HTERT RPE-1 (cell line): Measurements from ENCODE around the gene GLUL.

Experiments used
- in situ Hi-C: fragments of 300-500 bp; cut with MboI; formaldehyde crosslinking; loops from 4 replicates; pipeline ENCODE4 v1.14.3; 2020; ENCODE audit warnings: low sequenced_read_pairs

Gene GLUL

DNA sequence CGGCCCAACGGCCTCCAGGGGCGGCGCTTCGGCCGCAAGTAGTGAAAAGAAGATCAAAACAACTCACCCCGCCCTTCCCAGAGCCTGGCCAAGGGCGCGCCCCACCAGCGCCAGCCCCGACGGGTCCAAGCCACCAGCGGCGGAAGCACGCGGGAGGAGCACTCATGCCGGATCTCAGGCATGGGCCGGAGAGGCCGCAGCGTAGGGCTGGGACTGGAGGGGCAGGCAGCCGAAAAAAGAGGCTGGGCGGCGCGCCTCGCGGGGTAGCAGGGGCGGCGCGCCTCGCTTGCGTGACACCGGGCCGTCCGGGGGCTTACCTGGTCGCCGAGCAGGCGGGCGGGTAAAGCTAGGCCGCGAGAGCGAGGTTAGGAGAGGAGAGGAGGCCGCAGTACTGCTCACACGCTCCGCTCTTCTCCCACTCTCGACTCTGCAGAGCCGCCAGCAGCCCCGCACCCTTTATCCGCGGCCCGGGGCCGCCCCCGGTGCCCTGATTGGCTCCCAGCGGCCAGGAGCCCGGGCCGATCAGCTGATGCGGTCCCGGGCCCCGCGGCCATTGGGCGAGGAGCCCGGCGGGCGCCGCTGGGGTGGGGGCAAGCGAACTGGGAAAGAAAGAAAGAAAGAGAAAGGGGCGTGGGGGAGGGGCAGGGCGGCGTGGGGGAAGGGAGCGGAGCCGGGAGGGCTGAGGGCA is at the start of gene GLUL:
Gene GLUL, minus strand, starts transcription at position 429 of the 688 bp plus-strand sequence. CDS start 3,053 bp downstream, outside the sequence.
- in situ Hi-C loops, result no loop called here

DNA sequence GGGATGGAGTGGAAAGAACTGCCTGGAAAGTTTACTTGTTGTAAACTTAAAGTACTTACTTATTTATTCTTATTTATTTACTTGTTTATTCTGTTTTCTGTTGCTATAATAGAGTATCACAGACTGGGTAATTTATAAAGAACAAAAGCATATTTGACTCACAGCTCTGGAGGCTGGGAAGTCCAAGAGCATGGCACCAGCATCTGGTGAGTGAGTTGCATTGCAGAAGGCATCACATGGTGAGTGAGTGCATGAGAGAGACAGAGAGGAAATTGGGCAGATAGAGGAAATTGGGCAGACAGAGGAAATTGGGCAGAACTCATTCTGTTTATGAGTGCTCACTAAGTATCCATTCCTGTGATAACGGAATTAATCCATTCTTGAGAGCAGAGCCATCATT is 46.7 kb upstream of the GLUL start:
- in situ Hi-C loops, result no loop called here

- in situ Hi-C loops, result no loop called here
These were observed 42.0 kb upstream of the GLUL start for GRCh38 chr1:182433580-182433979.

GRCh38 chr1:182431278-182431677 is 39.7 kb upstream of the GLUL start:
- in situ Hi-C loops, result no loop called here

GRCh38 chr1:182430263-182431068 is 38.9 kb upstream of the GLUL start:
- in situ Hi-C loops, result no loop called here

DNA sequence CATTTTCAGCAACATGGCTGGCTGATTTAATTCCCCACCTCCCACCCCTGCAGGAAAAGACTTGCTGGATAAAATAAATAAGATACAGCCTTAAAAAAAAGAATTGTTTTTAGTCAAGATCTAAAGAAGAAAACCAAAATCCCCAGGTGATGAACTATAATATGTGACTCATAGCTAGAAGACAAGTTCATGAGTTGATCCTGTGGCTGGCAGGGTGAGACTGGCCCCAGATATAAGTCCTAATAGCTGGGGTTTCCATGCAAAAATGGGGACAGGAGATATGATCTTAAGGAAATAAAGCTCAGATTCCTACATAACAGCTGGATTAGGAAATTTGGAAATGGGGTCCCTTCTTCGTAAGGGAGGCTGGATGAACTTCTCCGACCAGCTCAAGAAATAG is 36.5 kb upstream of the GLUL start:
- in situ Hi-C loops, result no loop called here

- in situ Hi-C loops, result no loop called here
These were observed 35.1 kb upstream of the GLUL start for GRCh38 chr1:182426442-182427430.

DNA sequence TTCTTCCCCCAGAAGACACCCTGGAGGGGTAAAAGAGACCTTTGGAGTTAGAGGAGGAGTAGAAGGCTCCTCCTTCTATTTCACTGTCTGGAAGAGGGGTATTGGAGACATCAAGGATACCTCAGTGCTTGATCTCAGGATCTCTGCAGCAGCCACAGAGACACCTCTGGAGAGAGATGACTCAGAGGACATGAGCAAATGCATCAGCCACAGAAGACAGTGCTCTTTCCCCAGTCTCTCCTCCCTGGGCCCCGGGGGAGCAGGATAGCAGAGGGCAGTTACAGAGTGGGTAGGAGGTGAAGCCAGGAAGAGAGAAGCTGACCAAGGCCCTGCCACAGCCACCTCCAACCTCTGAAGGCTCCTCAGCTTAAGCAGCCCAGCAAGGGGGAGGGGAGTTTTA is 24.2 kb upstream of the GLUL start:
- in situ Hi-C loops, result no loop called here

DNA sequence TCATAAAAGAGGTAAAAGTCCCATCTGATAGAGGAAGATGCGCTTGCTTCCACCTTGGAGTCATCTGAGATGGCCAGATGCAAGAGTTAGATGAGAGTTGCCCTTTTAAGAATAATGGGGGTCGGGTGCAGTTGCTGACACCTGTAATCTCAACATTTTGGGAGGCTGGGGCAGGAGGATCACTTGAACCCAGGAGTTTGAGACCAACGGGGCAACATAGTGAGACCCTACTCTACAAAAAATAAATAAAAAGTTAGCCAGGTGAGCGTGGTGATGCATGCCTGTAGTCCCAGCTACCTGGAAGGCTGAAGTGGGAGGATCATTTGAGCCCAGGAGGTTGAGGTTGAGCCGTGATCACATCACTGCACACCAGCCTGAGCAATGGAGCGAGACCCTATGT is 22.4 kb upstream of the GLUL start:
- in situ Hi-C loops, result no loop called here

DNA sequence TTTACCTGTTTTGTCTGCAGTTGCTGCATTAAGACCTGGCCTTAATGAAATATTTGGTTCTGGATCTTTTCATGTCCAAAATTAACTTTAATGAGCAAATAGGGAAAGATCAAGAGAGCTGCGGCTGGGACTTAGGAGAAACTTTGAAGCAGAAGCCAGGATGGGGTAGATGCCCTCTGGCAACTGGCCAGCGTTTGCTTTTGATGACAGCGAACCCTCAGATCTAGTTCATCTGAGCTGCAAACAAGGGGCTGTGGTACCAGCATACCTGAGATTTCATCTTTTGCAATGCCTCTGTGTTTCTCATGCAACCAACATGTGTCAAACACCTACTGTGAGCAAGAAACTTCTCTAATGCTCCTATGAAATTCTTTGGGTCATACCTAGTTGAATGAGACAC is 21.9 kb upstream of the GLUL start:
- in situ Hi-C loops, result no loop called here

- in situ Hi-C loops, result no loop called here
These were observed 19.2 kb upstream of the GLUL start for GRCh38 chr1:182410620-182411273.

GRCh38 chr1:182410138-182410537 is 18.5 kb upstream of the GLUL start:
- in situ Hi-C loops, result no loop called here

DNA sequence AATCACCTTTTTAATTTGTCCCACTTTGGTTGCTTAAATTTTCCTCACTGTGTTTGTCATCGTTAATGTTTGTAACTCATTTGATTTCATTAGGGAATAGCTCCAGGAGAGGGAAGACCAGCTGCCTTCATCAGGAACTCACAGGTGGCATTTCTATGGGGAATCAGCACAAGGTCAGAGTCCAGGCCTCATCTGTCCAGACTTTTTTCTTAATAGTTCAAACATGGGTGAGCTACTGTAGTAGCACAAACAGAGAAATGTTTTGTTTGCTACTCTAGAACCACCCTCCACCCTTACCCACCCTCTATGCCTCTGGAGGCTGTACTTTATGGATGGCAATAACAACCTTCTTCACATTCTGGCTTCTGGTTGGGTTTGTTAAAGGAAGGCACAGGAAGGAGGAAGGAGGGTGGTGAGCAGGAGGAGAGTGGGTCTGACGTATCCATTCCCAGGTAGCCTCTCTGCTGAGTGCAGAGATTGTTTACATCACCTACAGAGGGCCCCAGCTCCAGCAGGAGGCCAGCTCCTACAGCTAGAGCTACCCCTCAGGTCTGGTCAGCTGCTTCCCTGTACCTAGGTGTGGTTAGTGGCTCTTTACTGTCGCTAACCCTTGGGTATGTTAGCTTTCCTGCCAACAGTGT is 17.0 kb upstream of the GLUL start:
- in situ Hi-C loops, result no loop called here

DNA sequence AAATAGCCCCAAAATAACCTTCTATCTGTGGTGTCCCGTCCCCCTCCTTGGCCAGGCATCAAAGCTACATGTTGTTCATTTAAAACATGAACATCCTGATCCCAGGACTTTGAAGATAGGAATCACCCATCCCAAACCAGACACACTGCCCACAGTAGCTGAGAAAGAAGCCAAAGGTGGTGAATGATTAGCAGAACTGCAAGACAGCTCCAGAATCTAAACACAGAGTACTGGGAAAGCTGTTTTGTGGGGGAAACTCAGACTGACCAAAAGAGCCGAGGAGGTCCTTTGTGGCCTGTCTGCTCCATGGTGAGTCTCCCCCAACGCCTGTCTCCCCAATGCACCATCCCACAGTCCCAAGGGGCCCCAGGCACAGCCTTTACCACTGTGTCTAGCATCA is 16.1 kb upstream of the GLUL start:
- in situ Hi-C loops, result no loop called here

DNA sequence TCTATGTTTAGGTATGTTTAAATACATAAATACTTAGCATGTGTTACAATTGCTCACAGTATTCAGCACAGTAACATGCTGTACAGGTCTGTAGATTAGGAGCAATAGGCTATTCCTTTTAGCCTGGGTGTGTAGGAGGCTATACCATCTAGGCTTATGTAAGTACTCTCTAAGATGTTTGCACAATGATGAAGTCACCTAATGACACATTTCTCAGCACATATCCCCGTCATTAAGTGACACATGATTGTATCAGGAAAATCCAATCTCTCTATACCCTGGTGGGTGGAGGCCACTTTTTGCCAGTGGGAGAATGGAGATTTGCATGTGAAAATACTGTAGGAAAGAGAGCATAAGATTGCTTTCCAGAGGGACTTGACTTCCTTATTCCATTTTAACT is 14.4 kb upstream of the GLUL start:
- in situ Hi-C loops, result no loop called here

DNA sequence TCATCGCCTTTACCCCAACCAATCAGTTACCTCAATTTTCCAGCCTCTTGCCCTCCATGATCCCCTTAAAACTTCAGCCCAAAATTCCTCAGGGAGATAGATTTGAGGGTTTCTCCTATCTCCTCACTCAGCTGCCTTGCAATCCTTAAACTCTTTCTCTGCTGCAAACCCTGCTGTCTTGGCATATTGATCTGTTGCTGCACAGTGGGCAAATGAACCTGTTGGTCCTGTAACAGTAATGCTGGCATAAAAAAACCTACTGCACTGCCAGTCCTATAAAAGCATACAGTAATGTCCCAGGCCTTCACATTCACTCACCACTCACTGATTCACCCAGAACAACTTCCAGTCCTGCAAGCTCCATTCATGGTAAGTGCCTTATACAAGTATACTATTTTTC is 14.0 kb upstream of the GLUL start:
- in situ Hi-C loops, result no loop called here

- in situ Hi-C loops, result no loop called here
These were observed 13.2 kb upstream of the GLUL start for GRCh38 chr1:182404781-182405180.

- in situ Hi-C loops, result no loop called here
These were observed 9.0 kb upstream of the GLUL start, which contains the start of gene TEDDM1 for GRCh38 chr1:182400567-182400966. Gene TEDDM1, minus strand, starts transcription at chr1:182400667. Its CDS starts 182 bp downstream, at chr1:182400485.

- in situ Hi-C loops, result no loop called here
These were observed 6.2 kb upstream of the GLUL start for GRCh38 chr1:182397653-182398393.
